ENCODE results near the gene CAMTA1. TPM values are rescaled to one million over a fixed set of nuclear protein-coding genes. Genes with fewer than 3 reads are reported as not detected.

Gene CAMTA1
- total and polyA plus RNA-seq, 9 of the 15 experiments (the other 6 are each of a cell fraction or from before 2014, with no cell fraction given): 43.9 to 161 (median 65.9) TPM

DNA sequence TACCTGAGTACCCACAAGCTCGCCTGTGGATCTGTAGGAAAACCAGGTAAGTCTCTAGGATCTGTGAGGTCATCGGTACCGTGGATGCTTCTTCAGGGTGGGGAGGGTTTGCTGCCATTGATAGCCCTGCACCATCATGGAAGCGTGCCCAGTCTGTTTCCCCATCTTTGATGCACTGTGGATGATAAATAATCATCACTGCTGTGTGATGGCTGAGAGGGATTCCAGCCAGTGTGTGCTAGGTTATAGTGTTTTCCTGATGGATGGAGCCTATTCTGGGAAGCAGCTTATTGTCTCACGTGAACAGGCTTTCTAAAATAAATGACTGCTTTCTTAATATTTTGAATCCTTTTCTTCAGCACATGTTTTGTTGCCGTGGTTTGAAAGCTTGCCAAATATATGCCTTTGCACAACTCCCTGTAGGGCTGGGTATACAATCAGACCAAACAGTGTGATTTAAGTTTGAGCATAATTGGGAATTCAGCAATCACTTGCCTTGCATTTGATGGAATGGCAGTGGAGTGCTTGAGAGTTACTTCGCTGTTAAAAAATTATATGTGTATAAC, 113.8 kb downstream of the CAMTA1 start:
- 28% methylated on average over 7 of the region's 7 CpGs for WGBS (ENCODE audit: insufficient coverage, low coverage, missing lambda C conversion rate)
- no peak overlapping the region for H3K9ac ChIP-seq (ENCODE audit: insufficient read depth in 1 of 2, low read depth in 2 of 2, low read length in 2 of 2)
- ChIA-PET POLR2A (interaction anchor here (0.8 kb wide), 1 partner anchor 11 kb away, joined by 3 read pairs; no protein-coding TSS in a partner anchor), CTCF (ENCODE audit: low intra/inter-chr PET ratio) (no interaction called here)
- H2AFZ ChIP-seq (ENCODE audit: low read depth, low read length): no peak overlapping the region
- DNase-seq (ENCODE audit: extremely low read depth in 1 of 4, low spot score in 3 of 4): no peak
- no peak overlapping the region for H3K4me2 ChIP-seq (ENCODE audit: insufficient read depth, low read length)
- ATAC-seq: no peak
- no peaks in the 10 kb centered on the region for H3K36me3 ChIP-seq (ENCODE audit: control insufficient read depth, insufficient read depth, low read length)
- intact Hi-C loops (cut with micrococcal nuclease): no loop called here
- no peaks in the 10 kb centered on the region for H3K4me1 ChIP-seq (replicated peaks in 1 of 2; ENCODE audit: control insufficient read depth in 2 of 2, insufficient read depth in 2 of 2, low read length in 2 of 2)
- no TSS peak for BruUV-seq (replicated peaks)
- no peaks in the 10 kb centered on the region for H3K9me3 ChIP-seq (replicated peaks; ENCODE audit: control insufficient read depth, insufficient read depth, low read depth, low read length)
- no peak overlapping the region for H3K27ac ChIP-seq (ENCODE audit: extremely low read depth, low read depth, low read length)
- no peak for FAIRE-seq
- no peaks in the 10 kb centered on the region for H3K9me1 ChIP-seq (ENCODE audit: control insufficient read depth, insufficient read depth, low read length)
- in situ Hi-C loops (cut with MboI): loop anchor here (10.0 kb wide), 1 partner anchor 174 kb away; no protein-coding TSS in a partner anchor
- peaks cover 12% of the 10 kb centered on the region in 2 experiments; a peak in 3 of 5 replicates for H3K27me3 ChIP-seq (ENCODE audit: control insufficient read depth in 2 of 2, insufficient read depth in 2 of 2, low read length in 2 of 2)
- H3K79me2 ChIP-seq (ENCODE audit: control insufficient read depth, insufficient read depth, low read length): no peaks in the 10 kb centered on the region
- no peaks in the 10 kb centered on the region for H4K20me1 ChIP-seq (replicated peaks; ENCODE audit: control insufficient read depth, insufficient read depth, low read length)
- no peak overlapping the region for H3K4me3 ChIP-seq
- TF ChIP-seq DPF2 (IDR thresholded peaks at IDR 0.05): no peak
- no peak for TF ChIP-seq MCM7 (IDR thresholded peaks at IDR 0.05)
- TF ChIP-seq MCM2 (IDR thresholded peaks at IDR 0.05; ENCODE audit: low read depth): no peak
- TF ChIP-seq RBM14 (IDR thresholded peaks at IDR 0.05; ENCODE audit: borderline replicate concordance, insufficient read depth, low read depth, low read length): no peak
- no peak for TF ChIP-seq ZNF436 (CRISPR knock-in tag; IDR thresholded peaks at IDR 0.05)
- TF ChIP-seq, protein P1, sequence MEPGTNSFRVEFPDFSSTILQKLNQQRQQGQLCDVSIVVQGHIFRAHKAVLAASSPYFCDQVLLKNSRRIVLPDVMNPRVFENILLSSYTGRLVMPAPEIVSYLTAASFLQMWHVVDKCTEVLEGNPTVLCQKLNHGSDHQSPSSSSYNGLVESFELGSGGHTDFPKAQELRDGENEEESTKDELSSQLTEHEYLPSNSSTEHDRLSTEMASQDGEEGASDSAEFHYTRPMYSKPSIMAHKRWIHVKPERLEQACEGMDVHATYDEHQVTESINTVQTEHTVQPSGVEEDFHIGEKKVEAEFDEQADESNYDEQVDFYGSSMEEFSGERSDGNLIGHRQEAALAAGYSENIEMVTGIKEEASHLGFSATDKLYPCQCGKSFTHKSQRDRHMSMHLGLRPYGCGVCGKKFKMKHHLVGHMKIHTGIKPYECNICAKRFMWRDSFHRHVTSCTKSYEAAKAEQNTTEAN (CRISPR knock-in tag; IDR thresholded peaks at IDR 0.05): no peak
- TF ChIP-seq, protein P2, sequence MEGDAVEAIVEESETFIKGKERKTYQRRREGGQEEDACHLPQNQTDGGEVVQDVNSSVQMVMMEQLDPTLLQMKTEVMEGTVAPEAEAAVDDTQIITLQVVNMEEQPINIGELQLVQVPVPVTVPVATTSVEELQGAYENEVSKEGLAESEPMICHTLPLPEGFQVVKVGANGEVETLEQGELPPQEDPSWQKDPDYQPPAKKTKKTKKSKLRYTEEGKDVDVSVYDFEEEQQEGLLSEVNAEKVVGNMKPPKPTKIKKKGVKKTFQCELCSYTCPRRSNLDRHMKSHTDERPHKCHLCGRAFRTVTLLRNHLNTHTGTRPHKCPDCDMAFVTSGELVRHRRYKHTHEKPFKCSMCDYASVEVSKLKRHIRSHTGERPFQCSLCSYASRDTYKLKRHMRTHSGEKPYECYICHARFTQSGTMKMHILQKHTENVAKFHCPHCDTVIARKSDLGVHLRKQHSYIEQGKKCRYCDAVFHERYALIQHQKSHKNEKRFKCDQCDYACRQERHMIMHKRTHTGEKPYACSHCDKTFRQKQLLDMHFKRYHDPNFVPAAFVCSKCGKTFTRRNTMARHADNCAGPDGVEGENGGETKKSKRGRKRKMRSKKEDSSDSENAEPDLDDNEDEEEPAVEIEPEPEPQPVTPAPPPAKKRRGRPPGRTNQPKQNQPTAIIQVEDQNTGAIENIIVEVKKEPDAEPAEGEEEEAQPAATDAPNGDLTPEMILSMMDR (IDR thresholded peaks at IDR 0.05 in 2 of 3, conservative IDR thresholded peaks at IDR 0.05 in 1 of 3; ENCODE audit: insufficient read depth in 2 of 3, low read depth in 1 of 3, low read length in 3 of 3): no peak
- TF ChIP-seq CTBP1 (IDR thresholded peaks at IDR 0.05; ENCODE audit: borderline replicate concordance): no peak
- TF ChIP-seq, protein P3, sequence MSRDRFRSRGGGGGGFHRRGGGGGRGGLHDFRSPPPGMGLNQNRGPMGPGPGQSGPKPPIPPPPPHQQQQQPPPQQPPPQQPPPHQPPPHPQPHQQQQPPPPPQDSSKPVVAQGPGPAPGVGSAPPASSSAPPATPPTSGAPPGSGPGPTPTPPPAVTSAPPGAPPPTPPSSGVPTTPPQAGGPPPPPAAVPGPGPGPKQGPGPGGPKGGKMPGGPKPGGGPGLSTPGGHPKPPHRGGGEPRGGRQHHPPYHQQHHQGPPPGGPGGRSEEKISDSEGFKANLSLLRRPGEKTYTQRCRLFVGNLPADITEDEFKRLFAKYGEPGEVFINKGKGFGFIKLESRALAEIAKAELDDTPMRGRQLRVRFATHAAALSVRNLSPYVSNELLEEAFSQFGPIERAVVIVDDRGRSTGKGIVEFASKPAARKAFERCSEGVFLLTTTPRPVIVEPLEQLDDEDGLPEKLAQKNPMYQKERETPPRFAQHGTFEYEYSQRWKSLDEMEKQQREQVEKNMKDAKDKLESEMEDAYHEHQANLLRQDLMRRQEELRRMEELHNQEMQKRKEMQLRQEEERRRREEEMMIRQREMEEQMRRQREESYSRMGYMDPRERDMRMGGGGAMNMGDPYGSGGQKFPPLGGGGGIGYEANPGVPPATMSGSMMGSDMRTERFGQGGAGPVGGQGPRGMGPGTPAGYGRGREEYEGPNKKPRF (IDR thresholded peaks at IDR 0.05; ENCODE audit: low read depth, low read length): no peak
- TF ChIP-seq ZZZ3 (IDR thresholded peaks at IDR 0.05): no peak
- no peak for TF ChIP-seq TCF7L2 (IDR thresholded peaks at IDR 0.05; ENCODE audit: low read depth, low read length)
- TF ChIP-seq TRIM28 (IDR thresholded peaks at IDR 0.05): no peak
- TF ChIP-seq ZNF695 (CRISPR knock-in tag; IDR thresholded peaks at IDR 0.05): no peak
- TF ChIP-seq KDM2B (CRISPR knock-in tag; IDR thresholded peaks at IDR 0.05): no peak
